Testis (tissue), 2 donors: ENCODE data around the gene BRSK2.

Experiments
- POLR2A ChIP-seq: fragments of 450-650 bp; IDR thresholded peaks from one replicate; pipeline ENCODE4 v1.6.1; 2017; ENCODE audit warnings: antibody characterized with exemption, mild to moderate bottlenecking, moderate library complexity
- TF ChIP-seq, protein P1 (sequence below), 3 experiments: fragments of 450-650 bp in 2 of 3; fragments of 200-600 bp in 1 of 3; sonication (generic) in 1 of 3; IDR thresholded peaks; one replicate each; pipeline ENCODE4 v1.5.1; 2016 to 2019; ENCODE audit warnings: antibody characterized with exemption in 3 of 3, mild to moderate bottlenecking in 2 of 3, moderate library complexity in 1 of 3

DNA sequence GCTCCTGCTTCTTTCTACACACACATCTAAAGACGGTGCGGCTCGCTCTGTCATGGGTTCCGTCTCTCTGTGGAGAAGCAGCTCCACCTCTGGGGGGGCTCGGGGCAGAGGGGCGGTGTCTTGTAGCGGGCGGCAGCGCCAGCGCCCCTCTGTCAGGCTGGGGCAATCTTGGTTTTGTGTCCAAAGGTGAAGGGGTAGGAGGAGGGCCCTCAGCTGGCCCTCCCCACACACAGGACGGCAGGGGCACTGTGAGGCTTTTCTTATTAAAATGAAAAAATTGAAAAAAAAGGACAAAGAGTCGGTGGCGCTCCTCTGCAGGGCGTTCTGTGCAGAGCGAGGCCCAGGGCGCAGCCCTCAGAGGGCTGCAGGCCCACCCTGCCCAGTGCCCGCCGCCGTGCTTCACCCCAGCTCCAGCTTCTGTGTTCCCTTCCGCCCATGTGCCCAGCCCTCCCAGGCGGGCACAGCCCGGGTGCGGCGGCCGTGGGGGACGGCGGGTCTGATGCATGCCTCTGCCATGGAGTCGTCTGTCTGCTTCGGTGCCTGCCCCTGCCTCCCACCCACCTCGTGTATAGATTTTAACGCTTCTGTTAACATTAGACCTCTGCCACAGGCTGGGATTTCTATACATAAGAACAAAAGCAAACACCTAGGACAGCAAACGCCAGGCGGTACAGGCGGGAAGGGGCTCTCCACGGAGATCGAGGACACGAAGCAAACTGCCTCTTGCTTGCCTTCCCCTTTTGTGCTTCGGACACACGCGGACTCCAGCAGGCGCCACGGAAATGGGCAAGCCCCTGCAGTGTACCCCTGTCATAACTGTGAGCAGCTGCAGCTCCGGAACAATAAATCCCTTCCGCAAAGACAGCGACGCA, 72.3 kb downstream of the BRSK2 start:
- TF ChIP-seq, protein P1, sequence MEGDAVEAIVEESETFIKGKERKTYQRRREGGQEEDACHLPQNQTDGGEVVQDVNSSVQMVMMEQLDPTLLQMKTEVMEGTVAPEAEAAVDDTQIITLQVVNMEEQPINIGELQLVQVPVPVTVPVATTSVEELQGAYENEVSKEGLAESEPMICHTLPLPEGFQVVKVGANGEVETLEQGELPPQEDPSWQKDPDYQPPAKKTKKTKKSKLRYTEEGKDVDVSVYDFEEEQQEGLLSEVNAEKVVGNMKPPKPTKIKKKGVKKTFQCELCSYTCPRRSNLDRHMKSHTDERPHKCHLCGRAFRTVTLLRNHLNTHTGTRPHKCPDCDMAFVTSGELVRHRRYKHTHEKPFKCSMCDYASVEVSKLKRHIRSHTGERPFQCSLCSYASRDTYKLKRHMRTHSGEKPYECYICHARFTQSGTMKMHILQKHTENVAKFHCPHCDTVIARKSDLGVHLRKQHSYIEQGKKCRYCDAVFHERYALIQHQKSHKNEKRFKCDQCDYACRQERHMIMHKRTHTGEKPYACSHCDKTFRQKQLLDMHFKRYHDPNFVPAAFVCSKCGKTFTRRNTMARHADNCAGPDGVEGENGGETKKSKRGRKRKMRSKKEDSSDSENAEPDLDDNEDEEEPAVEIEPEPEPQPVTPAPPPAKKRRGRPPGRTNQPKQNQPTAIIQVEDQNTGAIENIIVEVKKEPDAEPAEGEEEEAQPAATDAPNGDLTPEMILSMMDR (IDR thresholded peaks at IDR 0.05): no peak
- no peak for TF ChIP-seq POLR2A
